ENCODE data around the gene FRMD8. TPM values are rescaled to one million over a fixed set of nuclear protein-coding genes. Genes with fewer than 3 reads are reported as not detected.

The FRMD8 gene
- total RNA-seq, 1 experiment from 2014 or later, result 22.7 TPM

DNA sequence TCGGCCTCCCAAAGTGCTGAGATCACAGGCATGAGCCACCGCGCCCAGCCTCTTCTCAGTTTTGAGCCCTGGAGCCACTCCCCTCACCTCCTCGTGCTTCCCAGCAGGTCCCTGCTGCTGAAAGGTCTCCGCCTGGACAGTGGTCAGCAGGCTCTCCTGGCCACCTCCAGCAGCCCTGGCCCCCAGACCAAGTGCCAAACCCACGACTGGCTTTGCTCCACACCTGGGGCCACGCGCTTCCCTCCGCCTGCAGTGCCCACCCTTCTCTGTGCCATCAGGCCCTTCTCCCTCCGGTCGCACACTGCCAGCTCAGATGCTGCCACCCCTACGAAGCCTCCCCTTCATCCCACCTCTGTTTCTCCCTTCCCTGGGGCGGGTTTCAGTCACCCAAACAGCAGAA lies 12.8 kb downstream of the FRMD8 start:
- no peak overlapping the region for H3K56ac ChIP-seq (ENCODE audit: insufficient read length, low read depth, low read length)
- no peak overlapping the region for H3K4ac ChIP-seq (ENCODE audit: low read depth, low read length)
- no peak overlapping the region for H3K4me2 ChIP-seq (ENCODE audit: insufficient read depth, insufficient read length, low read length)
- no peaks in the 10 kb centered on the region for H3K4me1 ChIP-seq (ENCODE audit: insufficient read depth, low read length)
- H2BK120ac ChIP-seq (ENCODE audit: low read depth, low read length, poor library complexity, severe bottlenecking), result no peak overlapping the region
- H2BK15ac ChIP-seq (ENCODE audit: low read depth, low read length), result no peak overlapping the region
- no peaks in the 10 kb centered on the region for H4K20me1 ChIP-seq (ENCODE audit: control insufficient read depth, insufficient read depth, insufficient read length)
- no peak overlapping the region for H3K4me3 Mint-ChIP-seq
- H3K27ac ChIP-seq (ENCODE audit: insufficient read length, low read depth, low read length), result no peak overlapping the region
- peaks cover 0 to 17% of the 10 kb centered on the region in 2 experiments; a peak in 3 of 4 replicates for H3K4me1 Mint-ChIP-seq
- H3T11ph ChIP-seq (ENCODE audit: low read length), result no peak overlapping the region
- no peak overlapping the region for H2BK12ac ChIP-seq (ENCODE audit: insufficient read length, low read depth, low read length)
- no peaks in the 10 kb centered on the region for H3K27me3 Mint-ChIP-seq (ENCODE audit: low read depth)
- H3K14ac ChIP-seq (ENCODE audit: insufficient read depth, low read length), result no peak overlapping the region
- no peak overlapping the region for H3K18ac ChIP-seq (ENCODE audit: insufficient read length, low read depth, low read length)
- H2AFZ ChIP-seq (ENCODE audit: low read length), result no peak overlapping the region
- H2BK20ac ChIP-seq (ENCODE audit: low read depth, low read length, poor library complexity, severe bottlenecking), result no peak overlapping the region
- no peaks in the 10 kb centered on the region for H3K27me3 ChIP-seq (ENCODE audit: insufficient read depth, low read length)
- no peaks in the 10 kb centered on the region for H3K9me3 ChIP-seq (ENCODE audit: control insufficient read depth, low read depth, low read length)
- TF ChIP-seq CTCF (conservative IDR thresholded peaks at IDR 0.05), result no peak
- no peak overlapping the region for H3K9ac ChIP-seq (ENCODE audit: extremely low read depth, insufficient read length, low read length)
- H2AK5ac ChIP-seq (ENCODE audit: insufficient read length, low read length), result no peak overlapping the region
- H3K79me2 ChIP-seq (ENCODE audit: insufficient read depth, low read length), result no peaks in the 10 kb centered on the region
- no peaks in the 10 kb centered on the region for H3K23me2 ChIP-seq (ENCODE audit: insufficient read length, low read depth, low read length, poor library complexity, severe bottlenecking)
- no peak for DNase-seq
- peaks cover 3 to 33% (median 26%) of the 10 kb centered on the region in 3 experiments; a peak in 6 of 7 replicates for H3K36me3 Mint-ChIP-seq (ENCODE audit: insufficient read depth in 1 of 3, low read depth in 3 of 3)
- no CpG with 5 or more reads among the region's 13 CpGs for WGBS (ENCODE audit: extremely low coverage, insufficient read length, low lambda C conversion rate)
- no peak overlapping the region for H4K5ac ChIP-seq (ENCODE audit: insufficient read length, low read depth, low read length)
- no peak overlapping the region for H4K8ac ChIP-seq (replicated peaks; ENCODE audit: insufficient read length, low read depth, low read length)
- H3K27ac Mint-ChIP-seq, result peak overlapping the region in 1 of 3 experiments; percentile 61; a peak in 1 of 7 replicates
- H4K91ac ChIP-seq (ENCODE audit: insufficient read length, low read depth, low read length), result no peak overlapping the region
- H2BK5ac ChIP-seq (ENCODE audit: insufficient read length, low read length), result no peak overlapping the region
- H3K9me3 Mint-ChIP-seq, result no peaks in the 10 kb centered on the region
- no peak overlapping the region for H3K23ac ChIP-seq (ENCODE audit: insufficient read length, low read depth, low read length)
- H3K79me1 ChIP-seq (ENCODE audit: insufficient read depth, low read depth, low read length, poor library complexity, severe bottlenecking), result no peaks in the 10 kb centered on the region

Measured in H9 (cell line).